Smooth muscle cell (in vitro differentiated cells): ENCODE results near the gene GNAT2. TPM values are rescaled to one million over a fixed set of nuclear protein-coding genes. Genes with fewer than 3 reads are reported as not detected.

Experiments
- DNase-seq: peaks from one replicate; lab custom pipeline; 2025; ENCODE audit not compliant: unreplicated experiment; lab: John Stamatoyannopoulos, UW
- H2AFZ ChIP-seq: fragments of 200-600 bp; sonication (generic); 2 replicates; pipeline ENCODE4 v1.6.0; 2016; ENCODE audit warnings: antibody characterized with exemption, low read depth, mild to moderate bottlenecking
- H3F3A ChIP-seq: fragments of 200-600 bp; sonication (generic); 2 replicates; pipeline ENCODE4 v1.6.0; 2017; ENCODE audit warnings: antibody characterized with exemption, low read depth
- H3K27ac ChIP-seq: fragments of 200-600 bp; sonication (generic); 2 replicates; pipeline ENCODE4 v1.5.1; 2016; ENCODE audit warnings: low read depth, mild to moderate bottlenecking
- H3K27me3 ChIP-seq: fragments of 200-600 bp; sonication (generic); 2 replicates; pipeline ENCODE4 v1.6.1; 2016; ENCODE audit warnings: low read depth, mild to moderate bottlenecking
- H3K36me3 ChIP-seq: fragments of 200-600 bp; sonication (generic); 2 replicates; pipeline ENCODE4 v1.5.1; 2016; ENCODE audit warnings: low read depth
- H3K4me1 ChIP-seq: fragments of 200-600 bp; sonication (generic); 2 replicates; pipeline ENCODE4 v1.5.1; 2016; ENCODE audit warnings: low read depth
- H3K4me2 ChIP-seq: fragments of 200-600 bp; sonication (generic); 2 replicates; pipeline ENCODE4 v1.6.0; 2016; ENCODE audit warnings: mild to moderate bottlenecking
- H3K4me3 ChIP-seq: fragments of 200-600 bp; sonication (generic); 2 replicates; pipeline ENCODE4 v1.5.1; 2016; ENCODE audit warnings: mild to moderate bottlenecking
- H3K79me2 ChIP-seq: fragments of 200-600 bp; sonication (generic); 2 replicates; pipeline ENCODE4 v1.6.0; 2016; ENCODE audit warnings: low read depth, mild to moderate bottlenecking
- H3K9ac ChIP-seq: fragments of 200-600 bp; sonication (generic); 2 replicates; pipeline ENCODE4 v1.6.0; 2016; ENCODE audit warnings: low read depth
- H3K9me3 ChIP-seq: fragments of 200-600 bp; sonication (generic); replicated peaks from 2 replicates; pipeline ENCODE4 v1.5.1; 2016; ENCODE audit warnings: low read depth
- H4K20me1 ChIP-seq: fragments of 200-600 bp; sonication (generic); 2 replicates; pipeline ENCODE4 v1.6.0; 2016; ENCODE audit warnings: low read depth
- WGBS: methylation state at CpG from one replicate; pipeline ENCODE4 v1.1.7; 2016; ENCODE audit warnings: low lambda C conversion rate; 5-methylcytosine and 5-hydroxymethylcytosine counted together
- polyA plus RNA-seq: library from polyadenylated mRNA; unstranded; fragments of >200 nt; fragmentation: Nextera tagmentation; extraction: Ambion mirVana; gene quantifications from 2 replicates; pipeline ENCODE4 v1.2.1, GENCODE V29; 2016
- total RNA-seq: library from RNA; depleted of rRNA; stranded (reverse); fragments of >200 nt; gene quantifications from 2 replicates; pipeline ENCODE4 v1.2.3, GENCODE V29; 2014
- TF ChIP-seq, protein P1 (sequence below): fragments of 200-600 bp; sonication (generic); IDR thresholded peaks from 2 replicates; pipeline ENCODE4 v1.5.1; 2017; ENCODE audit warnings: borderline replicate concordance, mild to moderate bottlenecking, antibody characterized with exemption; ENCODE audit not compliant: insufficient read depth, poor library complexity, severe bottlenecking

GNAT2 gene
- total and polyA plus RNA-seq, 2 experiments from 2014 or later, result not detected

DNA sequence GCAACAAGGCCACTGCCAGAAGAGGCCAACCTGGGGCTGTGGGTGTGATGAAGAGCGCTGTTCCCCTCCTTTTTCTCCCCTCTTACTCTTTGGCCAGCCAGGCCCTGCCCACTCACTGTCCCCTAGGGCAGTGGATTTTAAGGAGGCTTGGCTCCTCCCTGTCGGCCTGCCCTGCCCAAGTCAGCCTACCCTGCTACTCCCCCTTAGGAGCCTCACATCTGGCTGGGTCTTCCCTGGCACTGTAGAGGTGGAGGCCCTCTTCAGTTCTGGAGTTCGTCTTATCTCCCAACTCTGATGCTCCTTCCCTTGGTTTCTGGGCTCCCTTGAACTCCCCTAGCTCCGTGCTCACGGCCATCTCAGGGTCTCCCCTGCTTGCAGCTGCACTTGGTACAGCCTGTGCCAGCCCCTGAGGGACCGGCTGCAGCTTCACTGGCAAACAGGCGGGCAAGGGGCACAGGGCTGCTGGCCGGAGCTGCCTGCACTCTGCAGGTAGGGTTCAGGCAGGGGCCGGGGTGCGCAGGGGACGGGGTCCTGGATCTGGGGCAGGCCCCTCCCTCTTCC is 4.3 kb upstream of the GNAT2 start:
- WGBS, result 85% methylated on average over 11 of the region's 11 CpGs
- Histone ChIP-seq H3K27ac (no peak overlapping the region), H3K4me3 (no peak overlapping the region), H3K36me3 (no peaks in the 10 kb centered on the region), H3K9ac (no peak overlapping the region), H4K20me1 (peaks cover 59% of the 10 kb centered on the region), H3F3A (peaks cover 5% of the 10 kb centered on the region), H3K79me2 (peaks cover 56% of the 10 kb centered on the region), H3K4me2 (peak overlapping the region; percentile 96), H2AFZ (no peak overlapping the region), H3K4me1 (peaks cover 7% of the 10 kb centered on the region), H3K9me3 (no peaks in the 10 kb centered on the region), H3K27me3 (no peaks in the 10 kb centered on the region)
- DNase-seq, result no peak
- TF ChIP-seq, protein P1, sequence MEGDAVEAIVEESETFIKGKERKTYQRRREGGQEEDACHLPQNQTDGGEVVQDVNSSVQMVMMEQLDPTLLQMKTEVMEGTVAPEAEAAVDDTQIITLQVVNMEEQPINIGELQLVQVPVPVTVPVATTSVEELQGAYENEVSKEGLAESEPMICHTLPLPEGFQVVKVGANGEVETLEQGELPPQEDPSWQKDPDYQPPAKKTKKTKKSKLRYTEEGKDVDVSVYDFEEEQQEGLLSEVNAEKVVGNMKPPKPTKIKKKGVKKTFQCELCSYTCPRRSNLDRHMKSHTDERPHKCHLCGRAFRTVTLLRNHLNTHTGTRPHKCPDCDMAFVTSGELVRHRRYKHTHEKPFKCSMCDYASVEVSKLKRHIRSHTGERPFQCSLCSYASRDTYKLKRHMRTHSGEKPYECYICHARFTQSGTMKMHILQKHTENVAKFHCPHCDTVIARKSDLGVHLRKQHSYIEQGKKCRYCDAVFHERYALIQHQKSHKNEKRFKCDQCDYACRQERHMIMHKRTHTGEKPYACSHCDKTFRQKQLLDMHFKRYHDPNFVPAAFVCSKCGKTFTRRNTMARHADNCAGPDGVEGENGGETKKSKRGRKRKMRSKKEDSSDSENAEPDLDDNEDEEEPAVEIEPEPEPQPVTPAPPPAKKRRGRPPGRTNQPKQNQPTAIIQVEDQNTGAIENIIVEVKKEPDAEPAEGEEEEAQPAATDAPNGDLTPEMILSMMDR, result no peak

DNA sequence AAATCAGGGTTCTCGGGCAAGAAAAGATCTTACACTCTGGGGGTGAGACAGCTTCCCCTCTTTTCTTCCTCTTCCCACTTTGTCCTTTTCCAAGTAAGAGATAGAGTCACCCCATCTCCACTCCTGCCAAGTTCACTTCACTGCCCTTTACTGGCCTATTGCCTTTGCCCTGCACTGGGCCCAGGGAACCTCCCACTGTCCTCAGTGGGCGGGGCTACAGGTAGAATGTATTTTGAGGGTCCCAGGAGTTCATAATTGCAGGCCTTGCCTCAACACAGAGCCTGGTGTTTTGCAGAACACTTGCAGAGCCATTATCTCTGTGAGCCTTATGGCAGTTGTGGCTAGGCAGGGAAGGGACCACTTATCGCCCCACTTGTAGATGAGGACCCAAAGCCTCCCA is 3.5 kb upstream of the GNAT2 start:
- Histone ChIP-seq H3K9me3 (no peaks in the 10 kb centered on the region), H3K36me3 (no peaks in the 10 kb centered on the region), H3K9ac (no peak overlapping the region), H2AFZ (no peak overlapping the region), H3K27ac (no peak overlapping the region), H3F3A (peaks cover 7% of the 10 kb centered on the region), H4K20me1 (peaks cover 59% of the 10 kb centered on the region), H3K4me2 (peak overlapping the region; percentile 96), H3K4me3 (no peak overlapping the region), H3K27me3 (no peaks in the 10 kb centered on the region), H3K4me1 (peaks cover 7% of the 10 kb centered on the region), H3K79me2 (peaks cover 56% of the 10 kb centered on the region)
- WGBS, result 96% methylated on average over 3 of the region's 3 CpGs
- TF ChIP-seq, protein P1, result no peak
- no peak for DNase-seq

DNA sequence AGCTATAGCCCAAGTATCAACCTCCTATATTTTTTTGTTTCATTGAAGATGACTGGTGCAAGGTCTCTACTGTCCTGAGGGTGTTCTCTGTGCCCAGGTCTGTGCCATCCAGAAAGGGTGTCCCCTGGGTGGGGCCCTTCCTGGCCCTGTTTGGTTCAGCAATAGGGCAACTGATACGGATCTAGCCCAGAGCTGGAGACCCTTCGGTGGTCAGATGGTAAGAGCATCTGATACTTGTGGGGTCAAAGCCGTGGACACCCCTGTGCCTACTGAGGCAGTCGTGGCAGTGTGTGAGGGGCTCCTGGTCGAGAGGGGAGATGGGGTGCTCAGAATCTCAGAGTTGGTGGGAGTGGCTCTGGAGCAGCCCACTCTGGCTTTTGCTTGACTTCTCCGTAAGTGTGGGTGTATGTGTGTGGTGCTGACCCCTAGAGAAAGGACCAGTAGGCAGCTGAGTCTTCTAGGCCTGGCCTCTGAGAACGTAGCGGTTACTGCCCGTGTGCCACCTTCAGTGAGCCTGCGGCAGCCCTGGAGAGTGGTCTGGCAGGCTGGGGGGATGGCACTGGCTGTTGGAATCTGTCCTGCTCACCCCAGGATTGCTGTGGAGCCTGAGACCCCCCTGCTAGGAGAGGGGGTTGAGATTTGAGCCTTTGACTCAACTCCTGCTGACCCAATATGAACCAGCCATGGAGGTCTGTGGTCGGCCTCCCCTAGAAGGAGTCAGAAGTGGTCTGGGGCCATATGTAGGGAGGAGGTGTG is 2.9 kb upstream of the GNAT2 start:
- no peak overlapping the region for H3K27ac ChIP-seq
- no peaks in the 10 kb centered on the region for H3K36me3 ChIP-seq
- H3K27me3 ChIP-seq, result no peaks in the 10 kb centered on the region
- no peaks in the 10 kb centered on the region for H3K9me3 ChIP-seq
- H3K9ac ChIP-seq, result no peak overlapping the region
- TF ChIP-seq, protein P1, result no peak
- no peak overlapping the region for H2AFZ ChIP-seq
- H4K20me1 ChIP-seq, result peaks cover 59% of the 10 kb centered on the region
- DNase-seq, result no peak
- peak overlapping the region; percentile 83 for H3K4me3 ChIP-seq
- peaks cover 56% of the 10 kb centered on the region for H3K79me2 ChIP-seq
- 90% methylated on average over 11 of the region's 11 CpGs for WGBS
- peaks cover 7% of the 10 kb centered on the region for H3F3A ChIP-seq
- H3K4me1 ChIP-seq, result peaks cover 12% of the 10 kb centered on the region
- peak overlapping the region; percentile 96 for H3K4me2 ChIP-seq
